ENCODE measurements around the gene SUN2. TPM values are rescaled to one million over a fixed set of nuclear protein-coding genes. Genes with fewer than 3 reads are reported as not detected.

The SUN2 gene
- total RNA-seq, 4 donors from 2014 or later: 417 to 598 (median 449) TPM

GRCh38 chr22:38699784-38700183, 56.0 kb downstream of the SUN2 start:
- peaks cover 50 to 68% (median 61%) of the 10 kb centered on the region in 4 donors for H3K4me1 ChIP-seq
- H3K27me3 ChIP-seq: no peaks in the 10 kb centered on the region
- H3K27ac ChIP-seq (replicated peaks in 1 of 4): peak overlapping the region; percentile 96 to 99 (median 98)
- peak overlapping the region; percentile 71 to 95 (median 84) for H3K4me3 ChIP-seq
- no peak for DNase-seq (ENCODE audit: extremely low spot score)
- 12% methylated on average over 6 of the region's 6 CpGs for WGBS
- TF ChIP-seq POLR2A (IDR thresholded peaks at IDR 0.05; ENCODE audit: low read depth): no peak
- TF ChIP-seq EP300 (IDR thresholded peaks at IDR 0.05): no peak
- no peak for TF ChIP-seq CTCF (IDR thresholded peaks at IDR 0.05)
- TF ChIP-seq POLR2AphosphoS5 (IDR thresholded peaks at IDR 0.05): no peak
- H3K9me3 ChIP-seq: no peaks in the 10 kb centered on the region
- no peaks in the 10 kb centered on the region for H3K36me3 ChIP-seq
- intact Hi-C loops (cut with DNase I): no loop called here

GRCh38 chr22:38699143-38699542, 56.7 kb downstream of the SUN2 start:
- H3K4me3 ChIP-seq: peak overlapping the region; percentile 71 to 95 (median 84)
- H3K27ac ChIP-seq (replicated peaks in 1 of 4): peak overlapping the region; percentile 96 to 99 (median 98)
- H3K4me1 ChIP-seq: peaks cover 46 to 70% (median 60%) of the 10 kb centered on the region in 4 donors
- TF ChIP-seq POLR2AphosphoS5 (IDR thresholded peaks at IDR 0.05): no peak
- TF ChIP-seq POLR2A (IDR thresholded peaks at IDR 0.05; ENCODE audit: low read depth): no peak
- TF ChIP-seq EP300 (IDR thresholded peaks at IDR 0.05): no peak
- TF ChIP-seq CTCF (IDR thresholded peaks at IDR 0.05): no peak
- H3K36me3 ChIP-seq: peaks cover 0 to 4% (median 2%) of the 10 kb centered on the region in 4 donors
- WGBS: 36% methylated on average over 5 of the region's 5 CpGs
- H3K9me3 ChIP-seq: no peaks in the 10 kb centered on the region
- intact Hi-C loops (cut with DNase I): no loop called here
- no peaks in the 10 kb centered on the region for H3K27me3 ChIP-seq
- no peak for DNase-seq (ENCODE audit: extremely low spot score)

GRCh38 chr22:38698407-38699094, 57.2 kb downstream of the SUN2 start:
- Histone ChIP-seq H3K4me3 (peak overlapping the region; percentile 71 to 95 (median 84)), H3K4me1 (peaks cover 47 to 76% (median 63%) of the 10 kb centered on the region in 4 donors), H3K27ac (replicated peaks in 1 of 4) (peak overlapping the region; percentile 96 to 99 (median 98)), H3K36me3 (peaks cover 0 to 9% (median 5%) of the 10 kb centered on the region in 4 donors), H3K27me3 (no peaks in the 10 kb centered on the region), H3K9me3 (no peaks in the 10 kb centered on the region)
- DNase-seq (ENCODE audit: extremely low spot score): no peak
- intact Hi-C loops (cut with DNase I): no loop called here
- 88% methylated on average over 13 of the region's 13 CpGs for WGBS
- TF ChIP-seq CTCF (IDR thresholded peaks at IDR 0.05) (no peak), POLR2A (IDR thresholded peaks at IDR 0.05; ENCODE audit: low read depth) (no peak), POLR2AphosphoS5 (IDR thresholded peaks at IDR 0.05) (no peak), EP300 (IDR thresholded peaks at IDR 0.05) (no peak)

- Histone ChIP-seq H3K4me3 (peak overlapping the region in 3 of 4 donors; percentile 1 to 71 (median 24)), H3K9me3 (no peaks in the 10 kb centered on the region), H3K27ac (replicated peaks in 1 of 4) (peak overlapping the region; percentile 96 to 99 (median 98)), H3K36me3 (peaks cover 0 to 13% (median 6%) of the 10 kb centered on the region in 4 donors), H3K4me1 (peaks cover 50 to 84% (median 66%) of the 10 kb centered on the region in 4 donors), H3K27me3 (no peaks in the 10 kb centered on the region)
- WGBS: 62% methylated on average over 8 of the region's 8 CpGs
- TF ChIP-seq EP300 (IDR thresholded peaks at IDR 0.05): no peak
- TF ChIP-seq POLR2AphosphoS5 (IDR thresholded peaks at IDR 0.05): no peak
- TF ChIP-seq CTCF (IDR thresholded peaks at IDR 0.05): no peak
- no peak for TF ChIP-seq POLR2A (IDR thresholded peaks at IDR 0.05; ENCODE audit: low read depth)
- no peak for DNase-seq (ENCODE audit: extremely low spot score)
- intact Hi-C loops (cut with DNase I): no loop called here
Observed at GRCh38 chr22:38697425-38698089, 58.2 kb downstream of the SUN2 start.
